ENCODE measurements around the gene ACE.

The ACE gene

DNA sequence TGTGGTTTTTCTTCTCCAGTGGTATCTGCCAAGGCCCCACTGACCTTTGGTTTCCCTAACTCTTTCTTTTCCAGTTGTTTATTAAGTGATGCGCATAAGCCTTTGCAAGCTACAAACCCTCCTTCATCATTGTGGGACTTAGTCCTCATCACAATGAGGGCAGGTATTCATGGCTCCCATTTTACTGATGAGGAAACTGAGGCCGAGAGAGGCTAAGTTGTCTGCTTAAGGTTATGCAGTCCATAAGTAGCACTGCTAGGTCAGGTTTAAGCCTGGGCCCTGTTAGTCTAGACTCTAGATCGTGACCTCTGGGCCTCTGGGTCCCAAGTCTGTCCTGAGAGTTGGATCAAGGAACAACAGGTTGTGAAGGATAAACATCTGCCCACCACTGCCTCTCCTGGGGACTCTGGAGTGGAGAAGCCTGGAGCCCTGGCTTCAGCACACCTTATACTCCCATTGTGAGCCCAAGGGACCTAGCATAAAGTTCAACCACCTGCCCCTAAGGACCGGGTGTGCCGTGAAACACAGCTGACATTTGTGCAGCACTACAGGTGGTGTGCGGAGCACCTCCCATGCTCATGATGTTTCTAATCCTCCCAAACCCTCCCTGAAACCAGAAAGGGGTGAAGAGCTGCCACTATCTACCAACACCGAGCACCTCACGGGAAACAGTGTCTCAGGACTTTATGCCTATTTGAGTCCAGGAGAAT lies 41.1 kb downstream of the ACE start:
- no peak for DNase-seq

DNA sequence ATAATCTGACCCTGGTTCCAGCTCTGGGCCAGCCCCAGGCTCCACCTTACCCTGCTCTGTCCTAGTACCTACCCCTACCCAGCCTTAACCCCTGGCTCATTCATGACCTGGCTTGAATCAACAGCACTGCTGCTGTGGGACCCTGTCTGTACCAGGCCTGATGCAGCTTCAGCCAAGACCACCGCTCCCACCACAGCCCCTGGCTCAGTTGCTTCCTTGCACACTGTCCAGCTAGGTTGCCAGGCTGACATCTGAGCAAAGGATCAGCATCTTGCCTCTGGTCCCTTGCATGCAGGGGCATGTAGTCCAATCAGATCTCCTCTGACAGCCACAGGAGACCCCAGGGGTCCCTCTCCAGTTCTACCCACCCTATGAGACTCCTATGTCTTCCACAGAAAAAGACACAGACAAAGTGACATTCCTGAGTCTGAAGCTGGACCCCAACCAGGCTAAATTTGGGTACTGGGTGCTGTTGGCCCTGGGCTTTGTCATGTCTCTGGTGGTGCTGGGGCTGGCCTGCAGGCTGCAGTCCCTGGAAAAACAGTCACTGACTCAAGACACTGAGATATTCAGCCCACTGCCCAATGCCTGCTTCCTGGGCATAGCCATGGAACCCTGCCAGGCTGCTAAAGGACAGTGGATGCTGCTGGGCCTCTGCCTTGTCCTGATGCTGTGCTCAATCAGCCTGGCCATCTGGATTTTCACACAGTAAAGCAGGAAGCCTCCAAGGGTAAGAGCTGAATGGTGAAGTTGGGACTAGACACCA lies 42.4 kb downstream of the ACE start:
- no peak for DNase-seq

DNA sequence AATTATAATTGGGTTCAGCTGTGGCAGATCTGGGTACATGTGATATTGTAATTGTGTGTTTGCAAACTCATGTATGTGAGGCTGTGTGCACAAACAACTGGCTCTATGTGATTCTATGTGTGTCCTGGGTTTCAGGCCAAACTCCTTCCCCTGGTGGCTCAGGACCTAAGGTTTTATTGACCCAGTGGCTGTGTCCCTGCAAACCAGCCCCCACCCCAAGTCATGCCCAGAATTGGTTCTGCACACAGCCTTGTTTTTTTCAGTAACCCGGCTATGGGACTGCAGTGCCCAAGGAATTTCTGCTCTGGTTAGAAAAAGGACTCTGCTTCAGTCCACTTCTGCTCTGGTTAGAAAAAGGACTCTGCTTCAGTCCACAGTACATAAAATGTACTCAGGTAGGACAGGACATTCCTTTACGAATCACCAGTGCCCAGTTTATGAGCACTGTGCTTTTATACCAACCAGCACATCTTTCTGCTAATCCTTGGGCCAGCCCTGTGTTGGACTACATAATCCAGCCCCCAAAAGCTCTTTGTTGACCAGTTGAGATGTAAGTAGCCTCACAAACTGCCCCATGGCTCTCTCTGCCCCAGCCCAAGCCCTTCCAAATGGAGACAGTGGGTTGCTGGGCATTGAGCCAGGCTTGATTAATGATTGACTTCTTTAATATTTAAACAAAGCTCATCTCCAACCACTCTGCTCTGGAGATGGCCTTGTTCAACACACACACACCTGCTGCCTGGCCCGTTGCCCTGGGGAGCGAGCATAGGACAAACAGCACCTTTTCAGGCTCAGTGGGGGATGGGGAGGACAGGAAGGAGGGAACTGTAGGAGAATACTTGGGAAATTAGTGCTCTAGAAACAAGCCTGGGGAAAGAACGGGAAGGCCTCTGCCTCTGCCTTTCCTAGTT lies 43.4 kb downstream of the ACE start:
- DNase-seq = no peak

DNA sequence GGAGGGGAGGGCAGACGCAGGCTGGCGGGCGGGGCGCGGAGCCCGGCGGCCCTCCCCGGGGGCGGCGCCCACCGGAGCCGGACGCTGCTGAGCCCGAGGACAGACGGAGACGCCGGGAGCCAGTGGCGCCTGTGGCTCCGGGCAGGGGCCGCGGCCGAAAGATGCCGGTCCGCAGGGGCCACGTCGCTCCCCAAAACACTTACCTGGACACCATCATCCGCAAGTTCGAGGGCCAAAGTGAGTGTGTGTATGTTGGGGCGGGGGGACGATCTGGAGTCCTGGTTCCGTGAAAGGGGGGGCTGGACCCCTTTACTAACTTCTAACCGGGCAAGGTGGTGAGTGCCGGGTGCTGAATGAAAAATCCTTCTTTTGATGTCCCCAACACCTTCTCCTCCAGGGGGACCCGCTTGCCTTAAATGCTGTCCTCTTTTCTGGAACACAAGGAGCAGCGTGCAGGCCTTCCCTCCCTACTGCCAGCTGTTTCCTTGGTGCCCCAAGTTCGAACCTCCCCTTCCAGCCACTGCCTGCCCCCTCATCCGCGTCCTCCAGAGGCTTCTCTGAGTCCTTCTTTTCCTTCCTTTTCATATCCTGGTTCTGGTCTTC lies 46.5 kb downstream of the ACE start, which contains the start of gene KCNH6:
TSS of gene KCNH6 (plus strand) at position 106 of the 603 bp plus-strand sequence. CDS start at position 162, 56 bp downstream.
- no peak for DNase-seq

DNA sequence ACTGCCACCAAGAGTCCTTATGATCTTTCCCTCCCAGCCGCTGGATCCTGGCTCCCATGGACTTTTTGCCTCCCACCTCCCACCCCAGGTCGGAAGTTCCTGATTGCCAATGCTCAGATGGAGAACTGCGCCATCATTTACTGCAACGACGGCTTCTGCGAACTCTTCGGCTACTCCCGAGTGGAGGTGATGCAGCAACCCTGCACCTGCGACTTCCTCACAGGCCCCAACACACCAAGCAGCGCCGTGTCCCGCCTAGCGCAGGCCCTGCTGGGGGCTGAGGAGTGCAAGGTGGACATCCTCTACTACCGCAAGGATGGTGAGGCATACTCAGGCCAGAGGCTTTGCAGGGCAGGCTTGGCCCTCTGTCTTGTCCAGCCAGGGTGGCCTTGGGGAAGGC lies 47.2 kb downstream of the ACE start:
- DNase-seq = no peak

DNA sequence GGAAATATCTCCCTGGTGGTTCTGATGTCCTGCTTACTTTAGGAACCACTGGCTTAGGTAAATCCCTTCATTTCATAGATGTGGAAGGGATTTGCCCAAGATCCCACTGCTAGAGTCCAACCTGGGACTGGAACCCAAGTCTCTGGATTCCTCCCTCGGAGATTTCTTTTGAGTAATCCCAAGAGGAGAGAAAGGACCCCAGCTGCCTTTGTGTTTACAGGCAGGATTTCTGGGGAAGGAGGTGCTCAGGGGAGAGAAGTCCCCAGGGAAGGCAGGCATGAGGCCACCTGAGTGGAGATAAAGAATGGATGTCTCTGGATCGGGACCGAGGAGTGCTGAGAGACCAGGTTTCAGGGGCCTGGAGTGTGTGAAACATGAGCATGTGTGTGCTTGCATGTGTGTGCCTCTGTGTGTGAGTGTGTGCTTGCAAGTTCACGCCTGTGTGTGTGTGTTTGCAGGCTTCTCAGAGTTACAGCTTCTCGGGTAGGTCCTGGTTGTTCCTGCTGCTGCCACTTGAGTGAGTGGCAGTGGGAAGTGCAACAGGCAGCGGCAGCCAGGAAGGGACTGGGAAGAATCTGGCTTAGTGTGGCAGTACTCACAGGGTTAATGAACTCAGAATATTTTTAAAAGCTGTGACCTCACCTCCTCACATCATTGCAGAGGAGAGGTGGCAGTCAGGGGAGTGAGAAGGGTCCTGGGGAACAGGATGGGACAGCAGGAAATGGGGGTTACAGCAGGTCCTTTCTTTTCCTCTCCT lies 48.5 kb downstream of the ACE start:
- no peak for DNase-seq

DNA sequence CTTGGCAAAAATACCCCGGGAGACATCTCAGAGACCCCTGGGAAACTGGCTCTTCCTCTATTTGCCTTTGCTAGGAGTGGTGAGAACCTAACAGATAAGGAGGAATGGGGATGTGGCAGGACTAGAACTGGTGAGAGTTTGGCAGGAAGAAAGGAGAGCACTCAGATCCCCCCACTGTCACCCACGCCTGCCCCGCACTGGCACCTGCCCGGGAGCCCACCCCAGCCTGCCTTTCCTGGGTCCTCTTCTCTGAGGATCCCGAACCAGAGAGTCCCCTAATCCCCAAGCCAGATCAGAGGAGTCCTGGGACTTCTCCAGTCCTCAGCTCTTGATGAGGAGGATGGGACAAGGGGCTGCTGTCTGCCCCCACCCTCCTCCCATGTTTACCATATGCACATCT lies 50.0 kb downstream of the ACE start:
- DNase-seq = no peak

DNA sequence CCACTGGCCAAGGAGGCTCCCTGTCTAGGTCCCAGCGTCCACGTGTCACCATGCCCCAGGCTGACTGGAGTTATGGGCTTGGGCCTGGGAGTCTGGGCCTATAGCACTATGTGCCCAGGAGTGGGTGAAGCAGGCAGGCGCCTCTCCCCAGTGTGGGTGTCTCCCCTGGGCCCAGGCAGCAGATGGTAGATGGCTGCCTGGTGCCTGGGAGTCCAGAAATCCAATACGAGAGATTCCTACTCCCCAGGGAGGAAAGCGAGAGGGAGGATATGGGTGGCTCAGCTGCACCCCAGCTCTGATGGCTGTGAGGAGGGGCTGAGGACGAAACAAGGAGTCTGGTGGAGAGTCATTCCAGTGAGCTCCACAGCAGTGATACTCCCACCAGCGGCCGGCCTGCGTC lies 51.3 kb downstream of the ACE start:
- no peak for DNase-seq

DNA sequence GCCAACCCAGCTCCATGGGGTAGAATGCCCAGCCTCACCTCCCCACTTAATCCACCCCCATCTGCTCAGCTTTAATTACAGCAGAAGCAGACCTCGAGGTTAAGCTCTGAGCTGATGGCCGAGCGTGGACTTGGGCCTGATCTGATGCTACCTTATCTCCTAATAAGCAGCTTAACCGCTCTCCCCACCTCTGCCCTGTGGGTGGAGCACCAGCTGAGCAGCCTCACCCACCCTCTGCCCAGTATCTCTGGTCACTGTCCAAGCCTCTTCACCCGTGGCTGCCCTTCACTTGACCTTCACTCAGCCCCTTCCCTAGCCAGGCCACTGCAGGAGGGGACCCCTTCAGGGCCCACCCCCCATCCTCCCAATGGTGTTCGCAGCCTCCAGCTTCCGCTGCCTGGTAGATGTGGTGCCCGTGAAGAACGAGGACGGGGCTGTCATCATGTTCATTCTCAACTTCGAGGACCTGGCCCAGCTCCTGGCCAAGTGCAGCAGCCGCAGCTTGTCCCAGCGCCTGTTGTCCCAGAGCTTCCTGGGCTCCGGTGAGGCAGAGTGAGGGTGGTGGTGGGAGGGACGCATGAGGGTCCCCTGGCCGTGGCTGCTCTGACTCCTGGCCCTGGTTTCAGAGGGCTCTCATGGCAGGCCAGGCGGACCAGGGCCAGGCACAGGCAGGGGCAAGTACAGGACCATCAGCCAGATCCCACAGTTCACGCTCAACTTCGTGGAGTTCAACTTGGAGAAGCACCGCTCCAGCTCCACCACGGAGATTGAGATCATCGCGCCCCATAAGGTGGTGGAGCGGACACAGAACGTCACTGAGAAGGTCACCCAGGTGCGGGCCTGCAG lies 53.1 kb downstream of the ACE start:
- no peak for DNase-seq

DNA sequence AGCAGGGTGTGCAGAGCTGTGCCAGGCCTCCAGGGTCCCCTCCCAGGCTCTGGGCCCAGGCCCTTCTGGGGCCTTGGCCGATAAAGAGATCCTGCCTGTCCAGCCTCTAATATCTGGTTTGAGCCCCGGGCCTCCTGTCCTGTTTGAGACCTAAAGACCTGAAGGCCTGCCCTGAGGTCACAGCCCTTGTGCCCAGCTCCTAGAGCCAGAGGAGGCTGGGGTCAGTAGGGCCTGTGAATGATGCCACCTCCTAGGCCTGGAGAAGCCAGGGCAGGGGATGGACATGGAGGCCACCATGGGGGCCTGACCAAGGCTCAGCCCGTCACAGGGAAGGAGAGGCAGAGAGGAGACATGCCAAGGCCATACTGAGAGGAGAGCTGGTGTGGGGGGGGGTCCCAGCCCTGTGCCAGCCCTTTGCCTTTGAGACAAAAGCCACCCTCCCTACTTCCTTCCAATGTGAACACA lies 53.7 kb downstream of the ACE start:
- no peak for DNase-seq

DNA sequence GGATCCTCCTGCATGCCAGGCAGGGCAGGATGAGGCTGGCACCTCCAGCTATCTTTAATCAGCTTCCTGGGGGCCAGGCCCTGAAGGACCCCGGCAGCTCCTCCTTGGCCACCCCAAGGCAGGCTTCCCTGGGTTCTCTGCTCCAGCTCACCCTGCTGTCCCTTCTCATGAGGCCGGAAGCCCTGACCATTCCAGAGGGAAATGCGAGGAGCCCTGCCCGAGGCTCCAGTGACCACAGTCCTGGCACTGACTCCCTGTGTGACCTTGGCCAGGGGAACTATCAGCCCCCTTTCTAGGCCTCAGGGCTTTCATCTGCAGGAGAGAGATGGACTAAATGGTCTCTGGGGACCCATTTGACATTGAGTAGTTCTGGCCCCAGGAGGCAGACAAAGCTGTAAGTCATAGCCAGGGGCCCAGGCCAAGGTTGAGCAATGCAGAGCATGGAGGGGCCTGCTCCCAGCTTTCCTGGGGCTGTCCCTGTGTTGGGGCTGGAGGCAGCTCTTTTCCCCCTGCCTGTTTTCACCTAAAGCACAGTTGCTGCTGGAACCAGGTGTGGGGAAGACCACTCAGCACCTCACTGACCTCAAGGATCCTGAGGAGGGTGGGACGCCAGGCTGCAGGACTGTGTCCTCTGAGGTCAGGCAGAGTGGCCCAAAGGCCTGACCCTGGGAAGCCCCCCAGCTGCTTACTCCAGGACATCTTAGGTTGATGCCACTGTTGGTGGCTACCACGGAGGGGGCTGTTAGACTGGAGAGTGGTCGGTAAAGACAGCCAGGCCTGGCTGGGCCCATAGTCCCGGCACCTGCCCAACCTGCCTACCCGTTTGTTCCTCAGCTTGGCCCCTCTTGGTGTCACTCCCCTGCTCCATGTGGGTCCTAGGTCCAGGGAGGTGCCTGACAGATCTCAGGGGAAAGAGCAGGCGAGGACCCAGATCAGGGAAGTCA lies 54.4 kb downstream of the ACE start:
- DNase-seq = no peak

DNA sequence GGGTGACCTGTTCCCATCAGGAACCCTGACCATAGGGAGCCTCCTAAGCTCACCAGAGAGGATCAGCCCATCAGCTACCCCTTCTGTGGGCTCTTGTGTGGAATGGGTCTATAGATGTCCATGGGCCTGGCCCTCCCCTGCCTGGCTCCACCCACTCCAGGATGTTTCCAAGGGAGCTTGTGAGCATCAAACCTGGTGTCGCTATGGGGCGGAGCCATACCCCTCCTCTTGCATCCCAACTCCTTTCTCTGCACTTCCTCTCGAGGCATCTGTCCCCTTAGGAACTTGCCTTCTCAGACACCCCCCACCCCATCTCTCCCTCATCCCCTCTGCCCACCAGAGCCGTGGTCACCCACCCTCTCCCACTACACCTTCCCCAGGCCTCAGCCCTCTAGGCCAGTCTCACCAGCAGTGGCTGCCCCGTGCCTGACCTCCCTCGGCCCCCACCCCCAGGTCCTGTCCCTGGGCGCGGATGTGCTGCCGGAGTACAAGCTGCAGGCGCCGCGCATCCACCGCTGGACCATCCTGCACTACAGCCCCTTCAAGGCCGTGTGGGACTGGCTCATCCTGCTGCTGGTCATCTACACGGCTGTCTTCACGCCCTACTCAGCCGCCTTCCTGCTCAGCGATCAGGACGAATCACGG lies 56.7 kb downstream of the ACE start:
- DNase-seq = no peak

DNA sequence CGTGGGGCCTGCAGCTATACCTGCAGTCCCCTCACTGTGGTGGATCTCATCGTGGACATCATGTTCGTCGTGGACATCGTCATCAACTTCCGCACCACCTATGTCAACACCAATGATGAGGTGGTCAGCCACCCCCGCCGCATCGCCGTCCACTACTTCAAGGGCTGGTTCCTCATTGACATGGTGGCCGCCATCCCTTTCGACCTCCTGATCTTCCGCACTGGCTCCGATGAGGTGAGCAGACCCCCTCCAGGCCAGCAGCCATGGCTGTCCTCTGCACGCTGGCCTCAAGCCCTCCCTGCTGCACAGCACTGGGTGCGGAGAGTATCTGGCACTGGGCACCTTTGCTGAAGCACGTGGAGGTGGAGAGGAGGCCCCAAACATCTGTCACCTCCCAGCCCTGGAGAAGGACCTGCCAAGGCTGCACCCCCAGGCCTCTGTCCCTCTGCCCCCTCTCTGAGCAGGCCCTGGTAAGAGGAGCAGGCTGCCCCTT lies 57.3 kb downstream of the ACE start:
- no peak for DNase-seq

DNA sequence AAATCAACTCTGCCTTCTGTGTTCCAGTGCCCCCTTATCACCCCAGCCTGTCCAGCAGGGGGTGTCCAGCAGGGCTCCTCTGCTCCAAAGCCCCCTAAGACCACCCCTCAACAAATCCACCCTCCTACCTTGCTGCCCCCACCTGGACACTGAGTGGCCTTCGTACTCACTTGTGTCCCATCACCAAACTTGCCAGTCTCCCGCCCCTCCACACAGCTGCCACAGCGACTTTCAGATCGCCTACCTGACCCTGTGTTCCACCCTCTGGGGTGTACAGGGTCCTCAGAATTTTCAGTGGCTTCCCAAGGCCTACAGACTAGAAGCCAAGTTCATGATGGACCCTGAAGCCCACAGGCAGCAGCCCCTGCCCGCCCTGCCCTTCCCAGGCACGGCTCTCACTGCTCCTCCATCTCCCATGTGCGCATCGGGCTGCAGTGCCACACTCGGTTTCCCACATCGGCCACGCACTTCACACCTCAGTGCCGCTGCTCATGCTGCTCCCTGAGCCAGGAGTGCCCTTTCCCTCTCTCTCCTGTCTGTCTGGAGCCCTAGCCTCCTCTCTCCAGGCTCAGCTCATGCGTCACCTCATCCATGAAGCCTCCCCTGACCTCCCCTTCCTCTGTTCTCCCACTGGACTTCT lies 58.1 kb downstream of the ACE start:
- DNase-seq = no peak

DNA sequence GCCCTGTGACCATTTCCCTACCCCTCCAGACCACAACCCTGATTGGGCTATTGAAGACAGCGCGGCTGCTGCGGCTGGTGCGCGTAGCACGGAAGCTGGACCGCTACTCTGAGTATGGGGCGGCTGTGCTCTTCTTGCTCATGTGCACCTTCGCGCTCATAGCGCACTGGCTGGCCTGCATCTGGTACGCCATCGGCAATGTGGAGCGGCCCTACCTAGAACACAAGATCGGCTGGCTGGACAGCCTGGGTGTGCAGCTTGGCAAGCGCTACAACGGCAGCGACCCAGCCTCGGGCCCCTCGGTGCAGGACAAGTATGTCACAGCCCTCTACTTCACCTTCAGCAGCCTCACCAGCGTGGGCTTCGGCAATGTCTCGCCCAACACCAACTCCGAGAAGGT lies 58.8 kb downstream of the ACE start:
- DNase-seq = no peak

DNA sequence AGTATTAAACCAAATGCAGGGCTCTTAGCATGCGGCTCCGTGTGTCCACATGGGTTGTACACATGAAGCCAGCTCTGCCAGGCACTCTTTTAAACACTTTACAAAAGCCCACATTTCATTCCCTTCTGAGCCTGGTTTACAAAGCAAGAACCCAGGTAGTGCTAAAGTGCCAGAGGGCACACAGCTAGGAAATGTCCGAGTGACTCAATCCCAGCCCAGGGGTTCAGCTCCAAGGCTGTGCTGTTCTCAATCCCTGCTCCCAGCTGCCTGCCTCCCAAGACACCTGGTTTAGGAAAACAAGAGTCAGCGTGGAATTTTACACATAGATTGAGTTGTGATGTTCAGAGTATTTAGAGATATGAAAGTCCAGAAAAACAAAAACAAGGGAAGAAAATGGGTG lies 60.1 kb downstream of the ACE start:
- no peak for DNase-seq

DNA sequence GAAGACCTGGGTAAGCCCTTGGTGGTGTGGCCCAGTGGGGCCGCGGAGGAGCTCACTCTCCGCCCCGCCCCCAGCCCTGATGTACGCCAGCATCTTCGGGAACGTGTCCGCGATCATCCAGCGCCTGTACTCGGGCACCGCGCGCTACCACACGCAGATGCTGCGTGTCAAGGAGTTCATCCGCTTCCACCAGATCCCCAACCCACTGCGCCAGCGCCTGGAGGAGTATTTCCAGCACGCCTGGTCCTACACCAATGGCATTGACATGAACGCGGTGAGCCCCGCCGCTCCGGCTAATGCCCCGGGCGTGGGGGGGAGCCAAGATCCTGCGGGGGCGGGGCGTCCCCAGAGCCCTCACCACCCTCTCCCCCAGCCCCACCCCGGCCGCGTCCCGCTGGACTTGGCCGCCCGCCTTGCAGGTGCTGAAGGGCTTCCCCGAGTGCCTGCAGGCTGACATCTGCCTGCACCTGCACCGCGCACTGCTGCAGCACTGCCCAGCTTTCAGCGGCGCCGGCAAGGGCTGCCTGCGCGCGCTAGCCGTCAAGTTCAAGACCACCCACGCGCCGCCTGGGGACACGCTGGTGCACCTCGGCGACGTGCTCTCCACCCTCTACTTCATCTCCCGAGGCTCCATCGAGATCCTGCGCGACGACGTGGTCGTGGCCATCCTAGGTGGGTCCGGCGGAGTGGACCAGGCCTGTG lies 61.3 kb downstream of the ACE start:
- no peak for DNase-seq
